OCI-LY1 (cell line): ENCODE results near the gene RNF41.

Source experiments
- EZH2 ChIP-seq: fragments of 200-600 bp; sonication (generic), shearing (Covaris generic); IDR thresholded peaks from 2 replicates; pipeline ENCODE4 v1.8.0; 2017; ENCODE audit warnings: borderline replicate concordance, mixed run types, mild to moderate bottlenecking, antibody characterized with exemption, low read length, moderate library complexity, mixed read lengths
- TF ChIP-seq, protein P1 (sequence below): fragments of 200-600 bp; sonication (generic), shearing (Covaris generic); IDR thresholded peaks from 2 replicates; pipeline ENCODE4 v1.5.1; 2017; ENCODE audit warnings: mild to moderate bottlenecking, antibody characterized with exemption, low read length, moderate library complexity, mixed read lengths

DNA sequence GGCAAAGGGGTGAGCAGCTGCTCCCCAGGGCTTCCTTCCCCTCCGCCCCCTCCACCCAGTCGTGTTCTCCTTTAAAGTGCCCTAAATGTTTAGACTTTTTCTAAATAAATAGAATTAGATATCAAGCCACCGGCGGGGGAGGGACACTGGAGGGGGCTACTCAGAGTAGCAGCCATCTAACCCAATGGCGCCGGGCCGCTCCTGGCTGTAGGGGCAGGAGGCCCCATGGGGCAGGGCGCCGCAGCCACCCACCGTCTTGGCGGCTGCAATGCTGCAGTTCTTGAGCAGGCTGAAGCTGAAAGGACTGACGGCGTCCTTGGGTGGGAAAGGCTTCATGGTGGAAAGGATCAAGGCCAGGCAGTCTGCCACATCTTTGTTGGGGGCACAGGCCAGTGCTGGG is 21.3 kb upstream of the RNF41 start:
- TF ChIP-seq, protein P1, sequence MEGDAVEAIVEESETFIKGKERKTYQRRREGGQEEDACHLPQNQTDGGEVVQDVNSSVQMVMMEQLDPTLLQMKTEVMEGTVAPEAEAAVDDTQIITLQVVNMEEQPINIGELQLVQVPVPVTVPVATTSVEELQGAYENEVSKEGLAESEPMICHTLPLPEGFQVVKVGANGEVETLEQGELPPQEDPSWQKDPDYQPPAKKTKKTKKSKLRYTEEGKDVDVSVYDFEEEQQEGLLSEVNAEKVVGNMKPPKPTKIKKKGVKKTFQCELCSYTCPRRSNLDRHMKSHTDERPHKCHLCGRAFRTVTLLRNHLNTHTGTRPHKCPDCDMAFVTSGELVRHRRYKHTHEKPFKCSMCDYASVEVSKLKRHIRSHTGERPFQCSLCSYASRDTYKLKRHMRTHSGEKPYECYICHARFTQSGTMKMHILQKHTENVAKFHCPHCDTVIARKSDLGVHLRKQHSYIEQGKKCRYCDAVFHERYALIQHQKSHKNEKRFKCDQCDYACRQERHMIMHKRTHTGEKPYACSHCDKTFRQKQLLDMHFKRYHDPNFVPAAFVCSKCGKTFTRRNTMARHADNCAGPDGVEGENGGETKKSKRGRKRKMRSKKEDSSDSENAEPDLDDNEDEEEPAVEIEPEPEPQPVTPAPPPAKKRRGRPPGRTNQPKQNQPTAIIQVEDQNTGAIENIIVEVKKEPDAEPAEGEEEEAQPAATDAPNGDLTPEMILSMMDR, result no peak
- no peak for TF ChIP-seq EZH2
